ENCODE data around the gene RNF220.

The RNF220 gene

DNA sequence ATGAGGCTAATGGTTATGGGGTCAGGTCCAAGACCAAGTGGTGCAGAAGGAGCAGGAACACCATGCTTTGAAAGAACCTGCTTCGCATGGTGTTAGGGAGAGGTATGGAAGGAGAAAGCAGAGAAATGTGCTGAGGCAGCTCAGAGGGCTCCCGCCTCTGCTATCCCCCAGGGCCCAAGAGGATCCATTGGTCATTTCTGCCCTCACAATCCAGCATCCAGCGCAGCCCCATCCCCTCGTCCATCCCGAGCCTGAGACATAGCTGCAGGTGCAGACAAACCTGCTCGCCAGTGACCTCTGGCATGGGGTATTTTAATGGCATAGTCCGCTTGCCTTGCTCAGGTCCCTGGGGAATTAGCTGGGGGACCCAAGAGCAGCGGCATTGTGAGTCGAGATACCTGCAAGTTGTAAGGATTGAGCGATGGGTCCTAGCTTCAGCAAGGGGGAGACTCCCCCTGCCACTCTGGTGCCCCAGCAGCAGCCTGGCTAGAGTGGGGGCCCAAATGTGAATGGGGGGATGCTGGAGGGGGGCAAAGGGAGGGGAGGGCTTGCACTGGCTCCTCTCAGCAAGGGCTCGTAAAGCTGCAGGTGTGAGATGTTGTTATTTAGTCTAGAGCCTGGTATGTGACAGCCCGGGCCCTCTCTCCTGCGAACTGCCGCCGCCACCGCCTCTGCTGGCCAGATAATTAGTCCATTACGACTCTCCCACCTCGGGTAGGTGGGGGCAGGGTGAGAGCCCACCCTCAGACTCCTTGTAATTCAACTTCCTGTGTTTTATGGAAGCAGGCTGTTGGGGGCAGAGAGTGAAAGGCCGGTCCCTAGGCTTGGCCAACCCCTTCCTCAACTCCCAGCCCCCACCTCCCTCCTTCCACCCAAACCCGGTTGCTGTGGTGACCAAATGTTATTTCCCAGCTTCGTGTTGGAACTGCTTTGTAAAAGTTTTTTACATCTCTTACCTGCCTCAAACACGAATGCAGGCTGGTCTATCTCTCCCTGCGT is 118.8 kb downstream of the RNF220 start:
- DNase-seq (ENCODE audit: low read depth in 2 of 2) = no peak

DNA sequence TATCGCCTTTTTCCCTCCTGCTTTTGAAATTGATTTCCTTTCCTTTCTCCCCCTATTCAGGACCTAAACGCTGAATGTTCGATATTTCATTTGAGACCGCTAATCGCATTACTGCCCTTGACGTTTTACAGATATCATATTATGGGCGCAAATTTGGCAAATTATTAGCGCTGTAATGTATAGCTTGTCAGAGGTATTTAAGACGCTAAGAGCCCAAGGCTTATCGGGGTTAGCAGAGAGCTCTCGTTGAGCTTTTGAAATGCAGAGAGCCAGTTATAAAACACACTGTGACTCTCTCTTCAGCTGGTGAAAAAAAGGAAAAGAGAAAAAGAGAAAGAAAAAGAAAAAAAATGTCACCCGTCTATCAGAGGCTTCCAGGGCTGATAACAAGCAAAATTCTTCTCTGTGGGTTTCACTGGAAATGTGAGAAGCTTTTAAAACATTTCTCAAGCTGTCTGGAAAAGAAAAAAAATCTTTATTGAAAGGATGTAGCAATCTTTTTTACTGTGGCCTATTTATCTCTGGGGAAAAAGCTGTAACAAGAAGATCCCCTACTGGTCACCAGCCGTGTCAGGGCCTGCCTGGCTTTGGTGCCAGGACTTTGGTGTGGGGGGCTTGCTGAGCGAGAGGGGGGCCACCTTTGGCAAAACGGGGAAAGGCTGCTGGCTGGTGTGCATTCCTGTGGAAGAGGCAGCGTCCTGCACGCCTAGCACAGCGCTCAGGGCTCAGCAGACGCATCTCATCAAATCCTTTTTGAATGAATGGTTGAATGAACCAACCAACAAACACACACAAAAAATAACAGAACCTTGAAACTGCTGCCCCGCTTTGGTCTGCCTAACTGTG is 119.8 kb downstream of the RNF220 start:
- no peak for DNase-seq (ENCODE audit: low read depth in 2 of 2)

DNA sequence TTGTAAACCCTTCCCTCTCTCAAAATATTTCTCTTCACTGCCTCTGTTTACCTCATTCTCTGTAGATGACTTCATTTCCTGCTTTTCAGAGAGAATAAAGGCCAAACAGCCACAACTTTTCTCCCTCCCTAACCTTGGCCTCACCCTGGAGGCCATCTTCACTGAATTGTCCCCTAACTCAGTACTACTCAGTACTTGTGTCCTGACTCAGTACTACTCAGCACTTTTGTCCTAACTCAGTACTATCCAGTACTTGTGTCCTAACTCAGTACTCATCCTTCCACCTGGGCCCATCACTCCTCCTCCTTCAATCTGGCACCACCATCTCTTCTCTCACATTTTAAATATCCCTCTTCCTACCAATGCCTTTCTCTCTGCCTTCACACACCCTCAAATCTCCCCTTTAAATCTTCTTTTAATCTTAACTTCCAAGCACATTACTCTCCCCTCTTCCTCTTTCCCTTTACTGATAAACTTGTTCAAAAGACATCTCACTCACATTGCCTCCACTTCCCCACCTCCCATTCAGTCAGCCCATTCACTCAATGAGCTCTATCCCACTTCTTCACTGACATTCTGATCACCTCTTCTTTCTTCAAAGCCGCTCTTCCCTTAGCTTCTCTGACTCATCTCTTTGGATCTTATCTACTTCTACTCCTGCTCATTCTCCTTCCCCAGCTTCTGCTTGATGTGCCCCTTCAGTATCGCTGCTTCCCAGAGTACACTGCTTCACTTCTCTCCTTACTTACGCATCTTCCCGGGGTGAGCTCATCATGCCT is 121.4 kb downstream of the RNF220 start:
- DNase-seq (ENCODE audit: low read depth in 2 of 2) = no peak

DNA sequence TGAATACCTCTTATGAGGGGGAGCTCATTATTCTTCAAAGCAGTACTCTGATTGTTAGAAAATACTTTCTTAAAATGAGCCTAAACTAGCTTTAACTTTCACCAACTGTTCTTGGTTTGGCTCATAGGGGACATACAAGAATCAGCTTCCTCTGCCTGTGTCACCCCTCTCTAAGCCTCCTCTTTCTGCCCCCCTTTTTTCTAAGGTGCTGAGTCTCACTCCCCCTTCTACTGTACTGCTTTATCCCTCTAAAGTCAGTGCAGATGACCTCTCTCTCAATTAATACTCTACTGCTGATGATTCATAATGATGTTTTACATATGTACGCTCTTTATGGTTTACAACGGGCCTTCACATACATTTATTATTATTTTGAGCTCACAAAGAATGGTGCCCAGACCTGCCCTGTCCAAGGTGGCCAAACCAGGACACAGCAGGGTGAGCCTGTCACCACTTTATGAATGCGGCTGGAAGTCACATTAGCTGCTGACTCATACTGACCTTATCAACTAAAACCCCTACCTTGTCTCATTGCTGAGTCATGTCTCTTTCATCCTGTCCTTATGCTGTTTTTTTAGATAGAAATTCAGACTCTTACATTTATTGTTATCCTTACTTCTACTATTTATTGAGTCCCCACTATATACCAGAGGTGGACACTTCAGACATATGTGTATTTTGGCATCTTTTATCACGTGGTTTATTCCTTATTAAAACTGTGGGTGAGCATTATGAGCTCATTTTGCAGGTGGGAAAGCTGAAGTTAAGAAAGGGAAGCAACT is 126.9 kb downstream of the RNF220 start:
- DNase-seq (ENCODE audit: low read depth in 2 of 2) = no peak

DNA sequence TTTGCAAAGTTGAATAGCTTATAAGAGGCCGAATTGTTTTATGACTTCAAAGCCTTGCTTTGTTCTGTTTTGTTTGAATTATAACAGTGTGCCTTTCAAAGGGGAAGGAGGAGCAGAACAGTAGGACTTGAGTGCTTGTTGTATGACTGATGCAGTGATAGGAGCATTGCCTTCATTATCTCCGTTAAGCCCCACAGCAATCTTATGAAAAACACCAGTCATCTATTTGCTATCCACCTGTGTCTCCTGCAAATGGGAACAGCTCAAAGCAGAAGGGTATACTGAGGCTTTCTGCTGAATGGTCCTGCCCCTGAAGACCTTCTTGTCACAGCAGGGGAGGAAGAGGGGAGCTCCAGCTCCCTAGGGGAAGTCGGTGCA is 127.5 kb downstream of the RNF220 start:
- no peak for DNase-seq (ENCODE audit: low read depth in 2 of 2)

DNA sequence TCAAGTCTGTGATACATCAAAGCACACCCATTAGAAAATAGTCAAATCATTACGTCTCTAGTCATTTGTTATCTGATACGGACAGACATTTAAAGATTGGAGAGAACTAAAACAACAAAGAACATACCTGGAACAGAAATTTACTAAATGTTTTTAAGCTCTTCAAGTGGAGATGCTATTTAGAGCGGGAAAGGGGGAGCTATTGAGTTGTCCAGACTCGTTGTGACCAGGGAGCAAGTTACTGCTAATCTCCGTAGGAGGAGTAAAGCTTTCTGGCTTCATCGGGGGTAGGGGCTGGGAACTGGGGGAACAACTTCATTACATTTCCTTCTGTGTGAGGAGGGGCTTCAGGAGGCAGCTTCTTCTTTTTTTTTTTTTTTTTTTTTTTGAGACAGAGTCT is 129.7 kb downstream of the RNF220 start:
- no peak for DNase-seq (ENCODE audit: low read depth in 2 of 2)

DNA sequence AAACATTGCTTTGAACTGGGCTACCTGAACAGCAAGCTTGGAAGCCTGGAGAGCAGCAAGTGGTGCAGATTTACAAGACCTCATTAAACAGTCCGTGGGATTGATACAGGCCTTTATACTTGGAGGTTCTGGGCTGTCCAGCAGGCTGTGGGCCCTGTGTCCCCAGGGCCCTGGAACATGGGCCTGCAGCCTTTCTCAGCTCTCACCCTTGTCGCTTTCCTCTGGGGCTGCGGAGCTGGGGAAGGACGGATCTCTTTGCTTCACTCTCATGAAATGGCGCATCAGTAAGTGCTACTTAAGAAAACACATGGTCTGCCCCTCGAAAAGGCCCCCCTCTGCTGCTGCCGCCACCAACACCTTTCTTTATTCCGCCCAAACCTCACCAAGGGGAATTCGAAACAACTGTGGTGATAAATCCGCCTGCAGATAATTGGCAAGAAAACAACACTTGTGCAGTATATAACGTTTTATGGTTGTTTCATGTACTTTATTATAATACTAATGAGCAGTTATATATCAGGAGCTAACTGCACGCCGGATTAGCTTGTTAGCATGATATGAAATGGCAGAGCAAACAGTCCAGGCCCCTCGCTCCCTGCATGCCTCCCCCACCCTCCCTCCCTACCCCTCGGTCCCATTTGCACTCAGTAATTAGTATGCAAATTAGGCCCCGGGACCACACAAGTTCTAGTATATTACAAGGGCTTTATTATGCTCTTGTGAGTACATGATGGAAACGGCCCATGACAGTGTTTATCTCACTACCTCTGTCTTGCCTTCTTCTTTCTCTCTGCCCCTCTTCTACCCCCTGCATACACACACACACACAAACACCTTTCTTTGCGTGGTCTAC is 131.5 kb downstream of the RNF220 start:
- DNase-seq (ENCODE audit: low read depth in 2 of 2) = no peak

DNA sequence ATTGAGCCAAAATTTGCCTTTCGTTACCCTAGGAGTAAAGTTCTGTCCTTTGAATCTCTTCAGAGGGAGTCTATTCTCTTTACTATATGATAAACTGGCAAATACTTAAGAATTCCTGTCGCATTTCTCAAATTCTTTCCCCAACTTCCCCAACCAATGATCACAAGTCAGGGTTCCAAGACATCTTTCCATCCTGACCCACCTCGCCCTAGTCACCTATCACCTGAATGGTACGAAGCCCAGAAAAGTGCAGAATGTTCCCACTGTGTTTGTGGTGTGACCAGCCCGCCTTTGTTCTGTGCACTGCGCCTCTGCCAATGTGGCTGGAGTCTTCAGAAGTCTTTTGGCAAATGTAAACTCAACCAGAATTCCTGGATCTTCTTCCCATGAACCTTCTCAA is 132.5 kb downstream of the RNF220 start:
- DNase-seq (ENCODE audit: low read depth in 2 of 2) = no peak

DNA sequence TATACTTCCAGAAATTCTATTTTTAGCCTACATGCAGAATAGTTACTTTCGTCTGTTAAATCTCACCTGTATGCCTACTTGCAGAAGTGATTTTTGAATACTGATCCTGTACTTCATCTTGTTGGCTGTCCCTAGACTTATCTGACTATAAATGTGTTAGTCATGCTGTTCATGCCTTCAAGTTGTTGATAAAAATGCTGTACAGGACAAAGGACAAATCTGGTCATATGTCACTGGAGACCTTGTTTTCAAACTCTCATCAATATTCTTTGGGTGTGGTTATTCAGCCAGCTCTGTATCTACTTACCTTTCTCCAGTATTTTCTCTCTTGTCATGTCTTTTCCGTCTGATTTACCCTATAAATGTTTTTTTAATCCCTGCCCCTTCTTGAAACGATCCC is 132.9 kb downstream of the RNF220 start:
- DNase-seq (ENCODE audit: low read depth in 2 of 2) = no peak

DNA sequence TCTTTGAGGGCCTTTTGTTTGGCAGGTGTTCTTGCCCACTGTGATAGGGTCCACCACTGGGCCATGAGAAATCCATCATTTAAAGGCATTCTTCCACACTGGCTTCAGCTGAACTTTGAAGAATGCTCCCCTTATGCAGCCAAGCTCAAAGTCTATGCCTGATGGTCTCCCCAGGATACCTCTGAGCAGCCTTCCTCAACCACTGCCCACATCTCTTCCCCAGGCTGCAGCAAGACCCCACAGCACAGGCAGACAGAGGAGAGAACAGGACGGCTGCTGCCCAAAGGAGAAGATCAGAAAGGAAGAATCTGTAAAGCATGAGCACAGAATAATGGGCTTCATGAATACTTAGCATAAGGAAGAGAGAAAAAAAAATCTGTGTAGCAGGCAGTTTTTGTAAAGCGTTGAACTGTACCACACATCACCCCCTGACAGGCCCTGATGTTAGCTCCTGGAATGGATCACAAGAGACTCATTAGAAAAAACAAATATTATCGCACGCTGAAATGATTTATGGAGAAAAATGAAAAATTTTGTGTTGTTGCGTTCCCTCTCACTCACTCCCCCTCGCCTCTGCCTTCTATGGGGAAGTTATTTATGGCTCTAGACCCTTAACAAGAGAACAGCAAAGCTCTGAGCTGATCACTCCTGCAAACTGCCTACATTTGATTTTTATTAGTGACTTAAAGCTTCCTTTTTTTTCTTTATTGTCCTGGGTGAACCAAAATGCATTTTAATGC is 135.1 kb downstream of the RNF220 start:
- no peak for DNase-seq (ENCODE audit: low read depth in 2 of 2)

DNA sequence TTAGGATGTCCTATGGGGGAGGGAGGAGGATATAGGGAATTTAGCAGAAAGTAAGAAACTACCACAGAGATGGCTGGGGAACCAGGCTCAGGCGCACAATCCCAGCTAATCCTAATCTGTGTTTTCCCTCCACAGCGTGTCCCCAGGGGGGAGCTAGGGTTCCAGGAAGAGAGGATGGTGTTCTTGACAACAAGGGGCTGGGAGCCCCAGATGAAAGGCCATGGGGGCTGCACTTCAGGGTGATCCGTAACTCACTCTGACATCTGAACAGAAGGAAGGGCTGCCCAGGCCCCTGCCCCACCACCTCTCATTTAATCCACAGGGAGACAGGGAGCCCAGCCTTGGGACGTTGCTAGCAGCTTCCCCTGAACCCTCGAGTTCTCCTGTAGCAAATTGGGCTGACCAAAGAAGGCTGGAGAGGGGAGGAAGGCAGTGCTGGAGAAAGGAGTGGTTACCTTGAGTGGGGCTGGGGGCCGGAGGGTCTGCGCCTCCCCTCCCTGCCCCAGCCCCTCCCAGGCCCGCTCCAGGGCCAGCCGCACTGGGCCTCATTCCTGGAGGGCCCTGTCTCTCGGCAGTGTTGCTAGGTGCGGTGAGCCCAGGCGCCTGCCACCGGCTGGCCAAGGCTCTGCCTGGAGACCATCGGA is 137.5 kb downstream of the RNF220 start:
- no peak for DNase-seq (ENCODE audit: low read depth in 2 of 2)

DNA sequence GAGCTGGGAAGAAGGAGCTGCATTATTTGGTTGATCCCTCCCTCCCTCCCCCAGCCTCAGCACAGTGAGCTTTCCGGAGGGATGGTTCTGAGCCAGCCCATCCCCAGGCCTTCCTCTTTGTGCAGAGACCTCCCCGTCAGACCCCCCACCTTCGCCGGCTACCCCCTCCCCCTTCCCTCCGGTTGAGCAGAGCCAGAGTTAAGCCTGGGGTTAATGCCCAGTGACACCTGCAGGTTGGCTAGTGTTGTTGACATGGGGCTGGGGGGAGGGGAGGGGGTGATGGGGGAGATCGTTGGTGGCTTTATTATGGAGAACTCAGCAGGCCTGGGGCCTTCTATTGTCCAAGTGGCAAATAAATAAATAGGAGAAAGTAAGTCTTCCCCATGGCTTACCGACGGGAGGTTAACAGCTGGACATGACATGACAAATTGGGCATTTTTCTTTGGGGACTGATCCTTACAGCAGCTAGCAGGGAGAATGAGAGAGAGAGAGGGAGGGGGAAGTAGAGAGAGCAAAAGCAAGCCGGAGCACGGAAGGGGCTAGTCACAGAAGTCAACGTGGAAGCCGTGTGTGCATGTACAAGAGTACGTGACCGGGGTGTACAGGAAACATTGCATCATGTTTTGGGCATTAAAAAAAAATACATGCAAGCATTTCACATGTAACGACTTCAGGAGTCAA is 138.1 kb downstream of the RNF220 start:
- no peak for DNase-seq (ENCODE audit: low read depth in 2 of 2)

DNA sequence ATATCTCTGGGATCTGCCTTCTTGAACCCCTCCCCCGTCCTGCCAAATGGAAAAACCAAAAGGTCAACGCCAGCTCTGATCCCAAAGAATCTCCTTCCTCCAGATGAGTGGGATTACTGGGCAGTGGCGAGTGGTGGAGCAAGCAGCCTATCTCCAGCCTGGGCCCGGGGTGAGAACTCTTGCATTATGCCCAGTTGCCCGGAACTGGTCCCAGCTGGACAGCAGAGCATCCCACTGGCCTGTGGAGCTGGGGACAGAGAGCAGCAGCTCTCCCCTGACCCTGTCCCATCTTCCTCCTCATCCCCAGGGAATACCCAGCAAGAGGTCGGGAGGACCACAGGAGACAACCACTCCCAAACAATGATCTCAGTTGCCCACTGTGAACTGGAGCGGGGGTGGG is 138.7 kb downstream of the RNF220 start:
- no peak for DNase-seq (ENCODE audit: low read depth in 2 of 2)

DNA sequence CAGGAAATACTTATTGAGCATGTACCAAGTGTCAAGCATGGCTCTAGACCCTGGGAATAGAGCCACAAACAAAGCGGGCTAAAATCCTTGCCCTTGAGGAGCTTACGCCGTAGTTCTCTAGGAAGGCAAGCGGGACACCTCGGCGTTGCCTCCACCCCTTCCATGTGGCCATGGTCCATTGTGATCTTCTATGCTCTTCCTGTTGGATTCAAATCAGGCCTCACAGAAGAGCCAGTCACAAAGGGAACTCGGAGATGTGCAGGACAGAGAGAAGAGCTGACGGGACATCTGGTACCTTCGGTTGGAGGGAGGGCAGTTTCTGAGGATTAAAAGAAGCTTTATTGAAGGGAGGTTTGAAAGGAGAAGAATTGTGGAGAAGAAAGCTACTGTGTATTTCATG is 139.9 kb downstream of the RNF220 start:
- DNase-seq (ENCODE audit: low read depth in 2 of 2) = no peak

DNA sequence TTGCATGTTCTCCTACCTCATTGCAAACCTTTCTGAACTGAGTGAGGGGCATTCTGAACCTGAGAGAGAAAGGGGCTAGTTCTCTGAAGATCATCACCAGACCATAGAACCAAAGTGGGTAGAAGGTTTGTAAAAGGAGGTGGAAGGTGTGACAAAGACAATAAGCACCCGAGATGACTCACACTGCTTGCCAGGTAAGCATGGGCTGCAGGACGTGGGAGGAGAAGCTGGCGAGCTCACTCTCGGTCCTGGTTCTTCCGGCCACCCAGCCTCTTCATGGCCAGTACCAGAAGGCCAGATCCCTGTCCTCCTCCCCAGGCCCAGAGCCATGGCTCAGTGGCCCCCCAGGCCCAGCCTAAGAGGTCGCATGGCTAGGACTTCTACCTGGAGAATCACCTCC is 140.9 kb downstream of the RNF220 start:
- DNase-seq (ENCODE audit: low read depth in 2 of 2) = no peak

DNA sequence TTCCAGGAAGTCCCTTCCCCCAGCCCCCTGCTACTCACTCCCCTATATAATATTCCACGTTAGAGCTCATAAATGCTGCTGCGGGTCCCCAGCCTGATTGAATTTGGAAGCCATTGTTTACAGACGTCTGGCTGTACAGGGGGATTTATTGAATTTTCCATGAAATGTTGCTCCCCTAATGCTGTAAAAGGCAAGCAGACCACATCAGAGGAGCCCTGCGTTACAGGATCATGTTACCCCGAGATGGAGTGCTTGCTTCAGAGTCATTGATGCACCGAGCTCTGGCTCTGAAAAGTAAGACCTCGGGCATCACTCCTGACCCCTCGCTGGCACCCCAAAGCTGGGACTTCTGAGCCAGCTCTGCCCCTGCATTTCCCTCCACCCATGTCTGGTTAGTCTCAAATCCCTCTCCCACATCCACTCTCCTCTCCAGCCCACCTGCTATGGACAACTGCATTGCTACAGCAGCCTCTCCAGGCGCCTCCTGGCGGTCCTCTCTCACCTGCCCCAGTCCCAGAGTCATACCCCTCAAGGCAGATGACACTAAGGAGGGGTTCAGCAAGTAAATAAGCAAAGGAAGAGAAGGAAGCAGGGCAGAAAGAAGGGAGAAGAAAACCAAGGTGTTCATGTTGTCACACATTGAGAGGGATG is 141.5 kb downstream of the RNF220 start:
- DNase-seq (ENCODE audit: low read depth in 2 of 2) = no peak

DNA sequence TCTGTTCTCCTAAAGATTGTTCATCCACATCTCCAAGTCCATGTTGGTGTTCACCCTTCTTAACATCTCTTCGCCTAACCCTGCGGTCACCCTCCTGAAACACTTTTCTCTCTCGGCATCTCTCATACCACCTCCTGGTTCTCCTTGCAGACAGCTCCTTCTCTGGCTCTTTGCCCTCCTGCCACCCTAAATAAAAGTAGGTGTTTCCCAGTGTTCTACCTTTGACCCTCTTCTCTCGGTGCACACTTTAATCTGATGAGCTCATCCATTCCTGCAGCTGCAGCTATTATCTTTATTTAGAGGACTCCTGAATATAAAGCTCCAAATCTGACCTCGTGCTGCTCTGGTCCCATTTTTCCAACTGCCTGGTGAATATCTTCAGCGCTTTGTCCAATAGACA is 142.3 kb downstream of the RNF220 start:
- DNase-seq (ENCODE audit: low read depth in 2 of 2) = no peak

DNA sequence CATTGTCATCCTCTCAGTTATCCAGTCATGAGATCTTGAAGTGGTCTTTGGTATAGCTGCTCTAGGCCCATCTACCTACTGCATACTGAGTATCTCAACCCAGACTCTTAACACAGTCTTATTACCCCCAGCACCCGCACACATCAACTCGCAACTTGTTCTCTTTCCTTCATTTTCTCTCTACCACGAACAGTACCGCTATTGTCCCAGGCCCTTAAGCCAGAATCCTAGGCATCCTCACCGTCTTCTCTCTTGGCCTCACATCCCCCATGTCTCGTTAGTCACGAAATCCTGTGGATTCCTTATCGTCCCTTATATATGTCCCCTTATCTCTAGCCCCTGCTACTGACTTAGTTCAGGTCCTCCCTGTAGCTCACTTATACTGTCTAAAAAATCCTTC is 142.8 kb downstream of the RNF220 start:
- no peak for DNase-seq (ENCODE audit: low read depth in 2 of 2)
